DOHH2 (cell line): Measurements from ENCODE around the gene ATP8B3.

ENCODE experiments used
- EZH2phosphoT487 ChIP-seq: fragments of 200-600 bp; sonication (generic); IDR thresholded peaks from 2 replicates; pipeline ENCODE4 v1.6.1; 2017; ENCODE audit warnings: borderline replicate concordance, mild to moderate bottlenecking, antibody characterized with exemption, low read length, moderate library complexity, mixed read lengths
- TF ChIP-seq, protein P1 (sequence below): fragments of 200-600 bp; sonication (generic); IDR thresholded peaks from one replicate; pipeline ENCODE4 v1.5.1; 2014; ENCODE audit warnings: antibody characterized with exemption, mild to moderate bottlenecking, low read depth, low read length; ENCODE audit not compliant: poor library complexity, severe bottlenecking

GRCh38 chr19:1819341-1820255 is 7.5 kb upstream of the ATP8B3 start:
- TF ChIP-seq, protein P1, sequence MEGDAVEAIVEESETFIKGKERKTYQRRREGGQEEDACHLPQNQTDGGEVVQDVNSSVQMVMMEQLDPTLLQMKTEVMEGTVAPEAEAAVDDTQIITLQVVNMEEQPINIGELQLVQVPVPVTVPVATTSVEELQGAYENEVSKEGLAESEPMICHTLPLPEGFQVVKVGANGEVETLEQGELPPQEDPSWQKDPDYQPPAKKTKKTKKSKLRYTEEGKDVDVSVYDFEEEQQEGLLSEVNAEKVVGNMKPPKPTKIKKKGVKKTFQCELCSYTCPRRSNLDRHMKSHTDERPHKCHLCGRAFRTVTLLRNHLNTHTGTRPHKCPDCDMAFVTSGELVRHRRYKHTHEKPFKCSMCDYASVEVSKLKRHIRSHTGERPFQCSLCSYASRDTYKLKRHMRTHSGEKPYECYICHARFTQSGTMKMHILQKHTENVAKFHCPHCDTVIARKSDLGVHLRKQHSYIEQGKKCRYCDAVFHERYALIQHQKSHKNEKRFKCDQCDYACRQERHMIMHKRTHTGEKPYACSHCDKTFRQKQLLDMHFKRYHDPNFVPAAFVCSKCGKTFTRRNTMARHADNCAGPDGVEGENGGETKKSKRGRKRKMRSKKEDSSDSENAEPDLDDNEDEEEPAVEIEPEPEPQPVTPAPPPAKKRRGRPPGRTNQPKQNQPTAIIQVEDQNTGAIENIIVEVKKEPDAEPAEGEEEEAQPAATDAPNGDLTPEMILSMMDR = no peak
- TF ChIP-seq EZH2phosphoT487 = no peak
